IPS-15b (cell line): Measurements from ENCODE around the gene ABHD6.

ENCODE experiments used
- H3K27me3 ChIP-seq: one replicate; pipeline ENCODE4 v1.6.1; 2013; ENCODE audit warnings: low read length; ENCODE audit not compliant: control insufficient read depth, insufficient read depth
- H3K36me3 ChIP-seq: one replicate; pipeline ENCODE4 v1.6.1; 2013; ENCODE audit warnings: low read length; ENCODE audit not compliant: control insufficient read depth, insufficient read depth
- H3K4me1 ChIP-seq: one replicate; pipeline ENCODE4 v1.6.1; 2013; ENCODE audit warnings: mild to moderate bottlenecking, low read length; ENCODE audit not compliant: control insufficient read depth, insufficient read depth
- H3K4me3 ChIP-seq: one replicate; pipeline ENCODE4 v1.5.1; 2013; ENCODE audit warnings: low read depth, low read length
- H3K9ac ChIP-seq: one replicate; pipeline ENCODE4 v1.6.1; 2013; ENCODE audit warnings: low read depth, mild to moderate bottlenecking, low read length
- H3K9me3 ChIP-seq: one replicate; pipeline ENCODE4 v1.6.1; 2013; ENCODE audit warnings: mild to moderate bottlenecking, low read length; ENCODE audit not compliant: control insufficient read depth, insufficient read depth

Gene ABHD6

DNA sequence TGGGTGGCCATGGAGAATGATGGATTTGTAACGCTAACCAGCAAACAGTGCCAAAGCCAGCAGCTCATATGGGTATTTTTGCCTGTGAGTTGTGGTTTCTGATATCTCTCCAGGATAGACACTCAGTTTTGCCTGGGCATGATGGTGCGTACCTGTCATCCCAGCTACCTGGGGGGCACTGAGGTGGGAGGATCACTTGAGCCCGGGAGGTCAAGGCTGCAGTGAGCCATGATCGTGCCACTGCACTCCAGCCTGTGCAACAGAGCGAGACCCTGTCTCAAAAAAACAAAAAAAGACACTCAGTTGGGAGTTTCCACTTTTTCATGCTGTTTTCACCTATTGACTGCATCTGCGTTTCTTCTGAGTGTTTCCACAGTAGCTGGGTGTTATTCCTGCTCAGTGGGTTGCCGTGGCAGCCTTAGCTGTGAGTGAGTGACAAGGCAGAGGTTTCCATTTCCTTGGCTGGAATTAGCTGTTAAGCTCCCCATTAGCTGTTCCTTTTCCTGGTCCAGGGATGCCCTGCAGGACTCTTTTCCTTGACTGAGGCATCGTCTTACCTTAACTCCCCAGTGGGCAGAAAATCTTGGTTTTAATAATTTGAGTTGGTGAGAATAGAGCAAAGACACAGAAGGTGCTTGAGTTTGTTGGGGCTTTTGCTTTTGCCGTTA is 54.2 kb downstream of the ABHD6 start:
- H3K27me3 ChIP-seq: no peaks in the 10 kb centered on the region
- no peaks in the 10 kb centered on the region for H3K36me3 ChIP-seq
- H3K4me3 ChIP-seq: no peak overlapping the region
- peaks cover 2% of the 10 kb centered on the region for H3K4me1 ChIP-seq
- no peaks in the 10 kb centered on the region for H3K9me3 ChIP-seq
- no peak overlapping the region for H3K9ac ChIP-seq

DNA sequence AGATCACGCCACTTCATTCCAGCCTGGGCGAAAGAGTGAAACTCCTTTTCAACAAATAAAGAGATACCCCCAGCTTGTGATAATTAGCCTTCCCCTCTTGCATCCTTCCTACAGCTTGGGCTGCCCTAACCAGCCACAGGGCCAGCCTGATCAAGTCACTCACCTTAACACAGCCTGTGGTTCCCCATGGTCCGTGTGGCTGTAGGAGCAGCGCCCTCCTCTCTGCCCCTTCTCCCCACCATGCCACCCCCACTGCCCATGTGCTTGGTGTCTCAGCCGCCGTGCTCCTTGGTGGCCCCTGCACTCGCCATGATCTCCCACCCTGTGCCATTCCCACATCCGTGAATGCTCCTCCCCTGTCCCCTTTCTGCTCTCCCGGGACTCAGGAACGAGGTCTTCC is 55.3 kb downstream of the ABHD6 start:
- Histone ChIP-seq H3K9ac (no peak overlapping the region), H3K27me3 (no peaks in the 10 kb centered on the region), H3K9me3 (no peaks in the 10 kb centered on the region), H3K4me3 (no peak overlapping the region), H3K36me3 (no peaks in the 10 kb centered on the region), H3K4me1 (peaks cover 2% of the 10 kb centered on the region)

DNA sequence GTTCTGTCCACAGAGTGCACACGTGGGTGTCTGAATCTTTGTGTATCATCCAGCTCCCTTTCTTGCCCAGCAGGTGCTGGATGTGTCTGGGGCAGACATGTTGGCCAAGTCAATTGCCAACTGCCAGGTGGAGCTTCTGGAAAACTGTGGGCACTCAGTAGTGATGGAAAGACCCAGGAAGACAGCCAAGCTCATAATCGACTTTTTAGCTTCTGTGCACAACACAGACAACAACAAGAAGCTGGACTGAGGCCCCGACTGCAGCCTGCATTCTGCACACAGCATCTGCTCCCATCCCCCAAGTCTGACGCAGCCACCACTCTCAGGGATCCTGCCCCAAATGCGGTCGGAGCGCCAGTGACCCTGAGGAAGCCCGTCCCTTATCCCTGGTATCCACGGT is 55.9 kb downstream of the ABHD6 start:
- Histone ChIP-seq H3K4me3 (no peak overlapping the region), H3K4me1 (peaks cover 2% of the 10 kb centered on the region), H3K9me3 (no peaks in the 10 kb centered on the region), H3K27me3 (no peaks in the 10 kb centered on the region), H3K9ac (no peak overlapping the region), H3K36me3 (no peaks in the 10 kb centered on the region)

DNA sequence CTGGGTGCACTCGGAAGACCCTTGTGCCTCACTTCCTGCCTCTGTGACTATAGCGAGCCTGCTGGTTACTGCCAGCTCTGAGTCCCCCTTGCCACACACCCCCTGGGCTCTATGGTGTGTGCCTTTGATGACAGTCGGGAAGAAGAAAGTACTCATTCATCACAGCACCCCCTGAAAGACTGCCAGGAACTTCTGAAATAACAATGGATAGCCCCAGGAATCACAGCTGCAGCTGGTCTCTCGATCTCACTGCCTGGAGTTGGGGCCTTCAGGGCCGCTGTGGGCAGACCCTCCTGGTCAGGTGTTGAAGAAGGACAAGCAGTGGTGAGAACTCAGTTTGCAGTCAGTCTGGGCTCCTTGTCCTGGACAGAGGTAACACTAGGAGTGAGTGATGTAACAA is 58.7 kb downstream of the ABHD6 start:
- H3K9ac ChIP-seq: no peak overlapping the region

DNA sequence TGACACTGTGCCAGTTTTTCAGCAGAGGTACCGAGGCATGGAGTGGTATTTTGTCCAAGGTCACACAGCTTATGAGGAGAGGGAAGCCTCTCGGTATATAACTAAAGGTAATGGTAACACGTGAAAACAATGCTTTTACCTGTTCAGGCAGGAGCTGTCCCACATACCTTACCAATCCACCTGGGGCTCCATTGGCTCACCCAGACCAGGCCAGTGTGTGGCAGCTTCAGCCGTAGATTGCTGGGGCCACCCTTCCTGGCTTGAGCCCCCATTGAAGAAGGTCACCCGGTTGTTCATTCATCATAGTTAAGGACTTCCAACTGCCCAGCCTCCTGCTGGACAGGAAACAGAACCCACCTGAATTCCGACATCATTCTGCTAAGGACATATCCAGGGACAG is 59.3 kb downstream of the ABHD6 start:
- no peak overlapping the region for H3K4me3 ChIP-seq
- H3K4me1 ChIP-seq: peaks cover 2% of the 10 kb centered on the region
- H3K36me3 ChIP-seq: no peaks in the 10 kb centered on the region
- H3K9ac ChIP-seq: no peak overlapping the region
- H3K9me3 ChIP-seq: no peaks in the 10 kb centered on the region
- H3K27me3 ChIP-seq: no peaks in the 10 kb centered on the region

More for the DNA sequence above, 58.7 kb downstream of the ABHD6 start:
- Histone ChIP-seq H3K4me3 (no peak overlapping the region), H3K9me3 (no peaks in the 10 kb centered on the region), H3K4me1 (peaks cover 2% of the 10 kb centered on the region), H3K27me3 (no peaks in the 10 kb centered on the region), H3K36me3 (no peaks in the 10 kb centered on the region)

DNA sequence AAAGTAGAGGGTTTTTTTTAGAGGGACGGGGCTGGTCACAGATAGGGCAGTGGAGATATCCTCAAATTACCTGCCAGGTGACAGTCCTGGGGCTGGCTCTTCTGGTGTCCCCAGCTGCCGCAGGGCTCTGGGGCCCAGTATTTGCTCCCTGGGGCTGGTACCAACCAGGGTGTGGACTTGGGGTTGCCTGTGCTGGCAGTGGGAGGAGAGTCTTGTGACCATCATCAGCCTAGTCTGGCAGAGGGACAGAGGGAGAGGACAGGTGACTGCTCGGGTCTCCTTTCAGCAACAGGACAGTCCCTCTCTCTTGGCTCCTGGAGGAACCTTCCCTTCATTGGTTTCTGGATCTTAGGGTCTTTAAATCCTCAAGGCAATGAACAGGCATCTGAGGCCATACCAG is 60.6 kb downstream of the ABHD6 start:
- Histone ChIP-seq H3K36me3 (no peaks in the 10 kb centered on the region), H3K4me3 (no peak overlapping the region), H3K9me3 (no peaks in the 10 kb centered on the region), H3K27me3 (no peaks in the 10 kb centered on the region), H3K4me1 (peaks cover 2% of the 10 kb centered on the region), H3K9ac (no peak overlapping the region)

DNA sequence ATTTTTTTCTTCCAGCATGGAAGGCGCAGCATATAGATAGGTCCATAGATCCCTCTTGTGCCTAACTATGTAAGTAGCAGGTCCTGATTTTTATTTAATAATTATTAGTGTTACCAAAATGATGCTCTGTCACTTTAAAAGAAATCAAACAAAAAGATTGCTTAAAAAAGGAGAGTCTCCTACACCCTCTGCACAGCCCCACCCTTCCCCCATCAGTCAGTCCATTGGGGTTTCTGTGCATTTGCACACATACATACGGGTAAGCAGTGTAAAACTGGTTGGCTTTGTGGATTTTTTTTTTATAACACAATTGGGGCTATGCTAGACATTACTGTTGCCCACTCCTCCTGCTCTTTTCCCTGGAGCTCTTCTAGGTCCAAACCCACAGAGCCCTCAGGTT is 61.5 kb downstream of the ABHD6 start:
- Histone ChIP-seq H3K36me3 (no peaks in the 10 kb centered on the region), H3K4me3 (no peak overlapping the region), H3K9me3 (no peaks in the 10 kb centered on the region), H3K9ac (no peak overlapping the region), H3K4me1 (peaks cover 2% of the 10 kb centered on the region), H3K27me3 (no peaks in the 10 kb centered on the region)

DNA sequence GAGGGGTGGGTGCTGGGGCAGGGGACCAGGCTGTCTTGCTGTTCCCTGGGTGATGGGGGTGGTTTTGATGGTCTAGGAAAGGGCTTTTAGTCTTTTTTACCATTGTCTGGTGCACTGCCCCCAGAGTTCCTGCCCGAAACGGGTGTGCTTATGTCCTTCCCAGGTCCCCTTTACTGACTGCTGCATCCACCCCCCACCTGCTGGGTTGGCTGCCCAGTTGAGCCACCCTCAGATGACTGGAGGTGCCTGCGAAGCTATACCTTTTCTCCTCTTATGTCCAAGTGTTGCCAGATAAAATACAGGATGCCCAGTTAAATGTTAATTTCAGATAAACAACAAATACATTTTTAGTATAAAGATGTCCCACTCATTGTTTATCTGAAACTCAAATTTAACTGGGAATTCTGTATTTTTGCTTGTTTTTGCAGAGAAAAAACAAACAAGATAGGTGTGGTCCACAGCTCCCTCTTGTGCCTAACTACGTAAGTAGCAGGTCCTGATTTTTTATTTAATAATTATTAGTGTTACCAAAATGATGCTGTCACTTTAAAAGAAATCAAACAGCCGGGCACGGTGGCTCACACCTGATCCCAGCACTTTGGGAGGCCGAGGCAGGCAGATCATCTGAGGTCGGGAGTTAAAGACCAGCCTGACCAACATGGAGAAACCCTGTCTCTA is 62.4 kb downstream of the ABHD6 start:
- Histone ChIP-seq H3K27me3 (no peaks in the 10 kb centered on the region), H3K4me1 (peaks cover 2% of the 10 kb centered on the region), H3K9me3 (no peaks in the 10 kb centered on the region), H3K36me3 (no peaks in the 10 kb centered on the region), H3K4me3 (no peak overlapping the region), H3K9ac (no peak overlapping the region)

DNA sequence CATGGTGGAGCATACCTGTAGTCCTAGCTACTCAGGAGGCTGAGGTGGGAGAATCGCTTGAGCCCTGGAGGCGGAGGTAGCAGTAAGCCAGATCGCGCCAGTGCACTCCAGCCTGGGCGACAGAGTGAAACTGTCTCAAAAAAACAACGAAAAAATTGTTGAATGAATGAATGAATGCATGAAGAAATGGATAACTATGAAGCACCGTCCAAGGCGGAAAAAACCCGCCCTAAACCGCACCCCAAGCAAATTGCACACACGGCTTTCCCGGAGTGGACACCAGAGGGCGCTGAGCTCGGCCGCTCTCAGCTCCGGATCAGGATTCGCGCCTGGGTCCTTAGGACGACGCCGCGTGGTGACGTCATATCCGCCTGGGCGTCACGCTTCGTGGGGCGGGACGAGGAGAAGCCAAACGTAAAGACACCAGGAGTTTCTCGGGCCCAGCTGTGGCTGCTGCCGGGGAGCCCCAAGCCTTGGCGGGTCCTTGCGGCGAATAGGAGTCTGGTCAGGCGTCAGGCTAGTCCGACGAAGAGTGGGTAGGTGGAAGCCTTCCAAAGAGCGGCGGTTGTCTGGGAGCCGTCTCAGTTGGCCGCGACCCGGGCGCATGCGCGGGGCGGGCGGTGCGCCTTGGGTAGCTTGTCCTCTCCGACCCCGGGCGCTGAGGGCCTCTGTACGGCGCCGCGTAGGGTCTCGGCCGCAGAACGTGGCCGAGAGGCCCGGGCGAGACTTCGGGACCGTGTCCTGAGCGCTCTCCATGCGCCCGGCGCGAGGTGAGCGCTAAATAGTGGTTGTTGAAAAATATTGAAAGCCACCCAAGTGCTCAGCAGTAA is 68.5 kb downstream of the ABHD6 start, which contains the start of the genes HTD2 and RPP14:
Gene HTD2, plus strand, starts transcription at position 639 of the 830 bp plus-strand sequence. CDS start 11,094 bp downstream, outside the sequence.
Gene RPP14, plus strand, starts transcription at position 364 of the 830 bp plus-strand sequence. CDS start 4,085 bp downstream, outside the sequence.
- H3K9me3 ChIP-seq: no peaks in the 10 kb centered on the region
- peaks cover 4% of the 10 kb centered on the region for H3K4me1 ChIP-seq
- no peaks in the 10 kb centered on the region for H3K27me3 ChIP-seq
- peak within 1 kb of the TSS; percentile 100 for H3K9ac ChIP-seq
- H3K4me3 ChIP-seq: peak within 1 kb of the TSS; percentile 97
- H3K36me3 ChIP-seq: peaks cover 3% of the 10 kb centered on the region

DNA sequence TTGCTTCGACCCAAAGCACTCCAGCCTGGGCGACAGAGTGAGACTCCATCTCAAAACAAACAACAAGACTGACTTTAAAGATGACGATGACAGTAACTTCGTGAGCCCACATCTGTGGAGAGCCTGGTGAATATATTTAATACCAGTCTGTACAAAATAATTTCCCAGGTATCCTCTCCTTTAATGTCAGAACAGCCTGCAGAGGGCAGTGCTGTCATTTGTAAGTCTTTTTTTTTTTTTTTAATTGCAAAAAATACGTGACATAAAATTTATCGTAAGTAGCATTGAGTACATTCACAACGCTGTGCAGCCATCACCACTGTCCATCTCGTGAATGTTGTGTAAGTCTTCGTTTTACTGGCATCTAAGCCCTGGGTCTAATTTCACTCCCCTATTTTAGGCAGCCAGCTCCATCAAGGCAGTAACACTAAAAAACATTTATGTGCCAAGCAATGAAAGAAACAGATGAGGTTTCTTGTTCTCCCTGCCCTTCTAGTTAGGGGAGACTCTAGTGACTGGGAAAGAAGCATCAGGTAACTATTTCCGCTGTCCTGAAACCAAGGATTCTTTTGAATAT is 70.1 kb downstream of the ABHD6 start:
- no peaks in the 10 kb centered on the region for H3K27me3 ChIP-seq
- H3K36me3 ChIP-seq: peaks cover 19% of the 10 kb centered on the region
- H3K4me3 ChIP-seq: peak overlapping the region; percentile 97
- H3K9ac ChIP-seq: peak overlapping the region; percentile 100
- H3K9me3 ChIP-seq: no peaks in the 10 kb centered on the region
- peaks cover 4% of the 10 kb centered on the region for H3K4me1 ChIP-seq

DNA sequence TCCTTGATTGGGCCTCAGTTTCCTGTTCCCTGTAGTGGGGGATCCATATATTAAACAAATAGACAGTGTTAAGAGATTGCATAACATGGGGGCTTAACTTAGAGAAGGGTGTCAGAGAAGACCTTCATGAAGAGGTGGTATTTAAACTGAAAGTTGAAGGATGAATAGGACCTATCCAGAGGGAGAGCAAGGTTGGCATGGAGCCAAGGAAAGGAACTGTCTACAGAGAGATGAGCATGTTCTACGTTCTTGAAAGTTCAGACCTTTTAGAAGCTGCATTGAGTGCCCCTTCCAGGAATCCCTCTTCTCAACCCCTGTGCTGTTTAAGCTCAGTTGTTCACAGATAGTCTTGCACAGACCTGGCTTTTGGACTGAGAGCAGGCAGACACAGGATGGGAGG is 71.1 kb downstream of the ABHD6 start:
- Histone ChIP-seq H3K9ac (no peak overlapping the region), H3K27me3 (no peaks in the 10 kb centered on the region), H3K4me1 (peaks cover 4% of the 10 kb centered on the region), H3K9me3 (no peaks in the 10 kb centered on the region), H3K4me3 (no peak overlapping the region), H3K36me3 (peaks cover 19% of the 10 kb centered on the region)
